VCaP (cell line): ENCODE data around the gene CPXM1.

Experiments used
- H3K27ac ChIP-seq: fragments of 450-650 bp; 2 replicates; pipeline ENCODE4 v1.5.1; 2017
- TF ChIP-seq, protein P1 (sequence below): fragments of 450-650 bp; conservative IDR thresholded peaks from 2 replicates; pipeline ENCODE4 v1.5.1; 2017; ENCODE audit warnings: mild to moderate bottlenecking, moderate library complexity

Gene CPXM1

DNA sequence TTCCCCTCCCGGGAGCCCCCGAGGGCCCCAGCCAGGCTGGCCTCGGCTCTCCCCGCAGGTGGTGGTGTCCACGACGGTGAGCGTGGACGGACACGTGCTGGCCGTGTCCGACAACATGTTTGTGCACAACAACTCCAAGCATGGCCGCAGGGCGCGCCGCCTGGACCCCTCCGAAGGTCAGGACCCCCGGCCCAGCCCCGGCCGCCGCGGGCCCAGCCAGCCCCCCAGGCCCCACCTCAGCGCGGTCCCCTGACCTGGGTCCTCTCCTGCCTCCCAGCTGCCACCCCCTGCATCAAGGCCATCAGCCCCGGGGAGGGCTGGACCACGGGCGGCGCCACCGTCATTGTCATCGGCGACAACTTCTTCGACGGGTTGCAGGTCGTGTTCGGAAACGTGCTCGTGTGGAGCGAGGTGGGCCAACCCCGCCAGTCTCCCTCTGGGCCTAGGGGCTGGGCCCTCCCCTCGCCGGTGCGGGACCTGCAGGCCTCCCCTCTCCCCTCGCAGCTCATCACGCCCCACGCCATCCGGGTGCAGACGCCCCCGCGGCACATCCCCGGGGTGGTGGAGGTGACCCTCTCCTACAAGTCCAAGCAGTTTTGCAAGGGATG lies 51.0 kb downstream of the CPXM1 start:
- TF ChIP-seq, protein P1, sequence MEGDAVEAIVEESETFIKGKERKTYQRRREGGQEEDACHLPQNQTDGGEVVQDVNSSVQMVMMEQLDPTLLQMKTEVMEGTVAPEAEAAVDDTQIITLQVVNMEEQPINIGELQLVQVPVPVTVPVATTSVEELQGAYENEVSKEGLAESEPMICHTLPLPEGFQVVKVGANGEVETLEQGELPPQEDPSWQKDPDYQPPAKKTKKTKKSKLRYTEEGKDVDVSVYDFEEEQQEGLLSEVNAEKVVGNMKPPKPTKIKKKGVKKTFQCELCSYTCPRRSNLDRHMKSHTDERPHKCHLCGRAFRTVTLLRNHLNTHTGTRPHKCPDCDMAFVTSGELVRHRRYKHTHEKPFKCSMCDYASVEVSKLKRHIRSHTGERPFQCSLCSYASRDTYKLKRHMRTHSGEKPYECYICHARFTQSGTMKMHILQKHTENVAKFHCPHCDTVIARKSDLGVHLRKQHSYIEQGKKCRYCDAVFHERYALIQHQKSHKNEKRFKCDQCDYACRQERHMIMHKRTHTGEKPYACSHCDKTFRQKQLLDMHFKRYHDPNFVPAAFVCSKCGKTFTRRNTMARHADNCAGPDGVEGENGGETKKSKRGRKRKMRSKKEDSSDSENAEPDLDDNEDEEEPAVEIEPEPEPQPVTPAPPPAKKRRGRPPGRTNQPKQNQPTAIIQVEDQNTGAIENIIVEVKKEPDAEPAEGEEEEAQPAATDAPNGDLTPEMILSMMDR, result no peak
- H3K27ac ChIP-seq, result no peak overlapping the region

DNA sequence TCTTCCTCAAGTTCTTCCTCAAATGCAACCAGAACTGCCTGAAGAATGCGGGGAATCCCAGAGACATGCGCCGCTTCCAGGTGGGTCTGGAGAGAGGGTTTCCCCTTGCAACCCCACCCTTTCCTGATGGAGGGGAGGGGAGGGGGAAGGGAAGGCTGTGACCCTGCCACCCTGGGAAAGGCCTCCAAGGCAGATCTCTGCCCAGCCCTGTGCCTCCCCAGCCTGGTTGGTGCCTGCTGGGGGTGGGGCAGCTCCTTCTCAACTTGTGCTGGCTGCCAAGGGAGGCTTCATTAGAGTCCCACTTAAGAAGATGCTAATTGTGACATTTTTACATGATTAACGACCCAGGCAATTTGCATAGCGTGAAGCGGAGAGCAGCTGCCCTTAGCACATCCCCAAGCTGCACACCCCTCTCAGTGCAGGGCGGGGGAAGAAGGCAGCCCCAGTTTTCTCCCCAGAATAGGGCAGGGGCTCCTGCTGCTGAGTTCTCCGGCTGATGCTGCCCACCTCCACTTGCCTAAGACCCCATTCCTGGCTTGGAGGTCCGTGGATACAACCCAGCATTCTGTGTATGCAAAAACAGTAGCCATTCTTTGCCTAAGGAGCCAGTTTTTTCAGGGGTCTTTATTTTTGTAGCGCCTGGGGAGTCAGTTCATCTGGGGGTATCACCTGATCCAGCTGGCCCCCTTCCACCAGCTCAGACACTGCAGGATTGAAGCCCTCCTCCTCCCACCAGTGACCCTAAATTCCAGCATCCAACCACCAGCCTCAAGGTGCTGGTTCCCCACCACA lies 51.7 kb downstream of the CPXM1 start:
- H3K27ac ChIP-seq, result no peak overlapping the region
- TF ChIP-seq, protein P1, result no peak

DNA sequence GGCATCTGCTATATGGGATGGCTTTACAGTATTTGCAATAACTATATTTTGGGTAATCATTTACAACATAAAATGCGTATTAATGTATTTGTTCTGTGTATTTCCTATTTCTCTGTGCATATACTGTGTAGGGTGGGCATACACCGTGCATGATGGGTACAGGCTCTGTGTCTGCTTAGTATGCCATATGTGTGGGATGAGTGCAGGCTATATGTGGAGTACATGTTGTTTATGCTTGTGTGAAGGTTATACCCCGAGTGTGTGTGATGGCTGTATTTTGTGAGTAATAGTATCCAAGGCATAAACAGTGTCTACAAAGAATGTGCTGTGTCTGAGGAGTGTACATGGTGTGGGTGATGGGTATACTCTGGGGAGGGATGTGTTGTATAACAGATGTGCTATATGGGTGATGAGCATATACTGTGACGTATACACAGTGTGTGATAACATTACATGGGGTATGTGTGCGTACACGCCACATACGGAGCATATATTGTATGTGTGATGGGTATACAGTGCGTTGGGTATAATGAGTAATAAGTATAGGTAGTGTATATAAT lies 52.7 kb downstream of the CPXM1 start:
- TF ChIP-seq, protein P1, result no peak
- no peak overlapping the region for H3K27ac ChIP-seq

DNA sequence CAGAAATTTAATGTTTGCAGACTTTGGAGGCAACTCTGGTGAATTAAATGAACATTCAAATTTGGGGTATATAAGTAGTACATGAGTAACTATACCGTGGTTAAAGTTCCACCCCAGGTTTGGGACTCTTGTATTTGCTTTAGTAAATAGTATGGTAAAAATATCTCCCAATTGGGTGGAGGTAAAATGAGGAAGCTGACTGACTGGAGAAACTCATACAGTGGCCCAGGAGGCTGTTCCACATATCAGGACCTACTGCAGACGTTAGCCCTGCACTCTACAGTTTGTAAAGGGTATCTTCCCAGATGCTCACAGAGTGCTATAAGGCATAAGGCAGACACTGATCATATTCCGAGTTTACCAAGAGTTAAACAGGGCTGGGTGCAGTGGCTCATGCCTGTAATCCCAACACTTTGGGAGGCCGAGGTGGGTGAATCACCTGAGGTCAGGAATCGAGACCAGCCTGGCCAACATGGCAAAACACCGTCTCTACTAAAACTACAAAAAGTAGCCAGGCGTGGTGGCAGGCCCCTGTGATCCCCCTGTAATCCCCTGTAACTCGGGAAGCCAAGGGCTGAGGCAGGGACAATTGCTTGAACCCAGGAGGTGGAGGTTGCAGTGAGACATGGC lies 53.7 kb downstream of the CPXM1 start:
- H3K27ac ChIP-seq, result no peak overlapping the region
- TF ChIP-seq, protein P1, result no peak

DNA sequence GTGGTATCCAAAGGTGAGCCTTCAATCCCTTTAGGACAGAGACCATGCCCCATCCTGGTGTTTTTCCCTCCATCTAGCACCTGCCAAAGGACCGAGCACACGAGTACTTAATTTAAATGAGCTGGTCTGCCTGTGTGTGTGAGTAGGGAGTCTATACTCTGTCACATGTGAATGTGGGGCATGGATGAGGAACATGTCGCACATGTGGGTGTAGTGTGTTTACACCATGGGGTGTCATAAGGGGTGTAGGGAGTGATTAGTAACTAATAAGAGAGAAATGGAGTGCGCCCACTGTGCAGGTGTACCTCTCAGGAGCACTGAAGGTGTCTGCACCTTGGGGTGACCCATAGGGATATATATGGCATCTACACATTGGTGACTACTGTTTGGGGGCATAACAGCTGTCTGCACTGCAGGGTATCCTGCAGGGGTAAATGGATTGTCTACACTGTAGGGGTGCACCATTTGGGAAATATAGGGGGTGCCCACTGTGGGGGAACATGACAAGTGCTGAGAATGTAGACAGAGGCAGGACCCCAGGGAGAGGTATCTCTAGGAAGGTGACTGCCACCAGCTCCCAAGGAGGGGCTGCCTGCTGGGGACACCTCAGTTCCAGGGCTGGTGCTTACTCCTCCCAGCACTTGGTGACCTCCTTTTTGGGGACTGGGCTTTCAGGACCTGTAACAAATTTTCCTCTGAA lies 54.3 kb downstream of the CPXM1 start:
- TF ChIP-seq, protein P1, result no peak
- H3K27ac ChIP-seq, result no peak overlapping the region

DNA sequence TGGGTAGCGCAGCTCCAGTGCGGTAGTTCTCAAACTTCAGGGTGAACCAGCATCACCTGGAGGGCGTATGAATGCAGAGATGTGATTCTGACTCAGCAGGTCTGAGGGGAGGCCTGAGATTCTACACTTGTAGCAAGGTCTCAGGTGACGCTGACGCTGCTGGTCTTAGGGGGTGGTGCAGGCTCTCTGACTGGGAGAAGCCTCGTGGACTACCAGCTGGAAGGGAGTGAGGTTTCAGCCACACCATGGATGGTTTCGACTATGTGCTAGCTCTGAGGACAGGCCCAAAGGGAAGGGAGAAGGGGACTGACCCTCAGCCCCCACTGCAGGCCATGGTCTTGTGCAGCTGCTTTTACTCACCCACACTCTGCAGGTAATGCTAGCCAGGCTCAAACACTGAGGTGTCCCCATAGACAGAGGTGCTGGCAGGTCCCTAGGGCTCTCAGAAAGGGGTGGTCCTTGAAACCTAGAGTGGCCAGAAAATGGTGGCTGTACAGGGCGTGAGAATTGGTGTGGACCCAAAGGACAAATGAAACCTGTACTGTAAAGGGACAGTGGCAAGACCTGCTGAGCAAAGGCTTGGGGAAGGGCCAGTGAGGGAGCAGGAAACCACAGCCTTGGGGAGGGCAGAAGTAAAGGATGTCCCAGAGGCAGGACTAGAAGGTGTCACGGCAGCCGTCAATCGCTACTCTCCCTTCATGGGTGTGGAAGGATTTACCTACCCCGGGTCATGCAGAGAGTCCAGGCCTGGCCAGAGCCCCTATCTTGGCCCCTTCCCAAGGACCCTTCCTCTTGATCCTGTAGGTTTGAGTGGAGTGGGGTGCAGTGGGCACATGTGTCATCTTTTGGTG lies 55.1 kb downstream of the CPXM1 start:
- TF ChIP-seq, protein P1, result no peak
- H3K27ac ChIP-seq, result no peak overlapping the region
